Mesangial cell (primary cell): ENCODE results near the gene CXCR3. TPM values are rescaled to one million over a fixed set of nuclear protein-coding genes. Genes with fewer than 3 reads are reported as not detected.

Source experiments
- total RNA-seq: library from RNA; depleted of rRNA; stranded (reverse); fragments of >200 nt; gene quantifications from 2 replicates; pipeline ENCODE4 v1.2.3, GENCODE V29; 2015

CXCR3 gene
- total RNA-seq, result not detected in 2 replicates

DNA sequence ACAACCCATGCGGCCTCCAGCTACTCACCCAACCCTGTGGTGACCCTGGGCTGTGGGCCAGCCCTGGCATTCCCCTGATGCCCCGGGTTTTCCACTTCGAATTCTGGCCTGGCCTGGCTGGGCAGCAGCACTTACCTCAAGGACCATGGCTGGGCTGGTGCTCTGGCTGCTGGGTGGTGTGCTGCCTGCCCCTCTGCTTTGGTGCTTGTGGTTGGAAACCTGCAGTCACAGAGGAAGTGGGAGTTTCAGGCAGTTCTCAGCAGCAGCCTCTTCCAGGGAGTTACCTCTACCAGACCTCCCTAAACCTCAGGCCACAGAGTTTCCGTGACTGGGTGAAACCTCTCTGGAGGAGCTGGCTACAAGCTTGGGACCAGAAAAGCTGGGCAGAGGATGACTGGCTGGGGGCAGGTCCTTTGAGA is at the start of gene CXCR3:
Gene CXCR3 (minus strand): TSS at position 209 of the 419 bp plus-strand sequence. CDS start 62 bp downstream, at position 147.

DNA sequence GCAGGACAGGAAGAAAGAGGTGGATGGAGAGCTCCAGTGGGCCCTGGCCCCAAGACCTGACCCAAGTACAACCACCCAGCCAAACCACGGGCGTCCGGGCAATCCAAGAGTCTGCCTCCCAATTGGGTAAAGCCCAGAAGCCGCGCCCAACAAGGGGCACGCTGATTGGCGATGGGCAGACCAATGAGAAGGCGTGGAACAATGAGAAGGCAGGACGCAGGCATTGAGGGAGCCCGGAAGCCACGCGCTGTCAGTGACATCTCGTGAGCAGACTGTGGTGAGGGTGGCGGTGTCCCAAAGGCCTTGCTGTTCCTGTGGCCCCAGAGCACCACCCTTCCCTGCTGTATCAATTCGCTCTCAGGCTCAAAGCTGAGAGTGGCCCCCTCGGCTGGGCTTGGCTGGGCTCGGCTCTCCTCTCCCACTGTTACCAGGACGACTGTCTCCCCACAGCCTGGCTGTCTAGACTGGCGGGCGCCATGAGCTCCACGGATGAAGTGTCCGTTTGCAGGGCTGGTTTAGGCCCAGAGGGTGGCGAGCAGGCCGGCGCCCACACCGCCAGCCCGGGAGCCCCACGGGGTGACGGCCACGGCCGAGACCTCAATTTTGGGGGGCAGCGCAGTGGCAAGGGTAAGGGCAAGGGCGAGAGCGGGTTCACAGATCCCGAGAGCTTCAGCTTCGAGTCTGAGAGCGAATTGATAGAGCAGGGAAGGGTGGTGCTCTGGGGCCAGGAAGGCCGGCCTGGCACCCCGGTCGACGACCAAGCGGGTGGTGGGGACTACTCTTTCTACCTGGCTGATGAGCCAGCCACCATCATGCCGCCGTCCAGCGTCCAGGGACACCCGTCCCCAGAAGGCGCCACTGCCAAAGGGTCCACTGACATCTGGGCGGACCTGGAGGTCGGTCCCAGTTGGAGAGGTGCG is 49.3 kb upstream of the CXCR3 start, which contains the start of gene LOC101059915:
Gene LOC101059915 (plus strand): TSS at position 219 of the 920 bp plus-strand sequence.

DNA sequence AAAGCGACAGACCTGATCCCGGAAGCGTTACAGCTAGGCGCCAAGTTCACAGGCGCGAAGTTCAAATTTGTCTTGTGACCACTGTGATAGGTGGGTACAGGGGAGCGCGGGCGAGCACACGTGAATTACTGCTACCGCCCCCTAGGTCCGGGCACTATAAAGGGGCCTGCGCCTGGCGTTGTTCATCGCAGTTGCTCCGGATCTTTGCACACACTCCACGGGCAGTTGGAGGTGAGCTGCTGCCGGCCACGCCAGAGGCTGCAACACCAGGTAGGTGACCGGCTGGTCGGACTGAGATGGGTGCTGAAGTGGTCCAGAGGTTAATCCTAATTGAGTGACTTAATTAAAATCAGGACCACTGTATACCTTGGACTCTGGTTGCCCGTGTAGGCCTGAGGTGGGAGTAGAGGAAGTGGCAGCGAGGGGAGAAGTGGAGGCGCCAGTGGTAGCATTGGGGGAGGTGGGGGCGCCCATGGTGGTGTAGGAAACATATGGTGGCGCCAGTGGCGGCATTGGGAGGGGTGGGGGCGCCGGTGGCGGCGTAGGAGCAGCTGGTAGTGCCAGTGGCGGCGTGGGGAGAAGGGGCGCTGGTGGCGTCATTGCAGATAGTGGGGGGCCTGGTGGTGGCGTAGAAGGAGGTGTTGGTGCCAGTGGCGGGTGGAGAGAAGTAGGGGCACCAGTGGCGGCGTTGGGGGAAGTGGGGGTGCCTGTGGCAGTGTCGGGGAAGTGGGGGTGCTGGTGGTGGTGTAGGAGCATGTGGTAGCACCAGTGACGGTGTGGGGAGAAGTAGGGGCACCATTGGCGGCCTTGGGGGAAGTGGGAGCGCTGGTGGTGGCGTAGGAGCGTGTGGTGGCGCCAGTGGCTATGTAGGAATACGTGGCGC is 39.8 kb downstream of the CXCR3 start, which contains the start of gene GCNA:
Gene GCNA (plus strand): TSS at position 185 of the 883 bp plus-strand sequence. CDS start 2,385 bp downstream, outside the sequence.

Other genes starting within 250 kb of the CXCR3 start
- gene OGT, start 85.4 kb downstream of the CXCR3 start, total RNA-seq, result 27.4 and 73.7 TPM in 2 replicates
- gene GCNA, start 40.1 kb downstream of the CXCR3 start, total RNA-seq, result 0.63 and 0.65 TPM in 2 replicates
- not detected in 2 replicates for gene CXorf49, start 99.8 kb upstream of the CXCR3 start, total RNA-seq
- gene CXorf49B, start 144.8 kb upstream of the CXCR3 start, total RNA-seq, result not detected in 2 replicates